PC-3 (cell line): Measurements from ENCODE around the gene YPEL1. TPM values are rescaled to one million over a fixed set of nuclear protein-coding genes. Genes with fewer than 3 reads are reported as not detected.
A peak's percentile ranks its signal among the peaks of the same experiment; 100 is the strongest.

ENCODE experiments used
- ATAC-seq: fragments of 200-7000 bp; cut with Tn5 transposase; 2 replicates; pipeline ENCODE4 v1.9.1; 2020; ENCODE audit warnings: mild to moderate bottlenecking, moderate library complexity
- BruUV-seq: library from RNA; stranded (reverse); fragments of 400-500 nt; replicated peaks from 2 replicates; lab custom pipeline; 2021; lab: Mats Ljungman, UMichigan
- CTCF ChIA-PET: fragments of 300-600 bp; sonication (Branson Sonifier 250); formaldehyde crosslinking; loops from one replicate; lab custom pipeline; 2022; ENCODE audit warnings: antibody characterized with exemption; lab: Charles Lee
- POLR2A ChIA-PET: fragments of 300-600 bp; sonication (Branson Sonifier 250); formaldehyde crosslinking; loops from one replicate; lab custom pipeline; 2022; ENCODE audit warnings: antibody characterized with exemption; ENCODE audit not compliant: unreplicated experiment; lab: Charles Lee
- DNase-seq: peaks from one replicate; pipeline ENCODE4 v3.0.0-alpha.2; 2015
- H2AFZ ChIP-seq: fragments of 300-600 bp; sonication (generic); 2 replicates; pipeline ENCODE4 v1.6.0; 2016; ENCODE audit warnings: antibody characterized with exemption, low read length
- H3F3A ChIP-seq: fragments of 300-600 bp; sonication (generic); one replicate; pipeline ENCODE4 v1.6.0; 2017; ENCODE audit warnings: antibody characterized with exemption, low read length, control low read depth, mild to moderate bottlenecking; ENCODE audit not compliant: unreplicated experiment
- H3K27ac ChIP-seq: fragments of 300-600 bp; sonication (generic); 2 replicates; pipeline ENCODE4 v1.5.1; 2016; ENCODE audit warnings: mild to moderate bottlenecking, low read length
- H3K27me3 ChIP-seq: fragments of 300-600 bp; sonication (generic); 2 replicates; pipeline ENCODE4 v1.6.1; 2016; ENCODE audit warnings: low read length, mixed read lengths
- H3K36me3 ChIP-seq: fragments of 300-600 bp; sonication (generic); 2 replicates; pipeline ENCODE4 v1.6.1; 2016; ENCODE audit warnings: low read depth, mixed run types, low read length, mixed read lengths
- H3K4me1 ChIP-seq: fragments of 300-600 bp; sonication (generic); 2 replicates; pipeline ENCODE4 v1.5.1; 2016; ENCODE audit warnings: low read length; ENCODE audit not compliant: insufficient read depth
- H3K4me2 ChIP-seq: fragments of 300-600 bp; sonication (generic); 2 replicates; pipeline ENCODE4 v1.6.0; 2016; ENCODE audit warnings: low read length
- H3K4me3 ChIP-seq: fragments of 300-600 bp; sonication (generic); 2 replicates; pipeline ENCODE4 v1.5.1; 2016; ENCODE audit warnings: mild to moderate bottlenecking, low read length, mixed read lengths
- H3K79me2 ChIP-seq: fragments of 300-600 bp; sonication (generic); 2 replicates; pipeline ENCODE4 v1.6.1; 2017; ENCODE audit warnings: low read length, mixed read lengths
- H3K9ac ChIP-seq: fragments of 300-600 bp; sonication (generic); 2 replicates; pipeline ENCODE4 v1.6.0; 2016; ENCODE audit warnings: mild to moderate bottlenecking, low read length
- H3K9me2 ChIP-seq: fragments of 300-600 bp; sonication (generic); replicated peaks from 2 replicates; pipeline ENCODE4 v1.6.1; 2016; ENCODE audit warnings: mixed run types, low read length, mixed read lengths
- H3K9me3 ChIP-seq: fragments of 300-600 bp; sonication (generic); 2 replicates; pipeline ENCODE4 v1.6.1; 2016; ENCODE audit warnings: low read length, mixed read lengths
- H4K20me1 ChIP-seq: fragments of 300-600 bp; sonication (generic); 2 replicates; pipeline ENCODE4 v1.6.1; 2016; ENCODE audit warnings: low read length, mixed read lengths
- EZH2 ChIP-seq: fragments of 300-600 bp; sonication (generic); IDR thresholded peaks from one replicate; pipeline ENCODE4 v1.6.1; 2017; ENCODE audit warnings: antibody characterized with exemption, mild to moderate bottlenecking, low read length; ENCODE audit not compliant: unreplicated experiment
- EZH2phosphoT487 ChIP-seq: fragments of 300-600 bp; sonication (generic); IDR thresholded peaks from 2 replicates; pipeline ENCODE4 v1.6.1; 2018; ENCODE audit warnings: mild to moderate bottlenecking, antibody characterized with exemption, low read length, borderline replicate concordance
- intact Hi-C: fragments of 100-400 bp; cut with micrococcal nuclease; formaldehyde crosslinking; loops from 2 replicates; pipeline ENCODE4 v1.9.0; 2023
- total RNA-seq: library from RNA; depleted of rRNA; stranded (reverse); fragments of >200 nt; gene quantifications from 2 replicates; pipeline ENCODE4 v1.2.3, GENCODE V29; 2014
- TF ChIP-seq, protein P1 (sequence below): fragments of 300-600 bp; sonication (generic); conservative IDR thresholded peaks from 2 replicates; pipeline ENCODE4 v1.5.1; 2017; ENCODE audit warnings: antibody characterized with exemption, low read depth, mild to moderate bottlenecking, low read length

YPEL1 gene
- total RNA-seq, 1 experiment from 2014 or later, result 3.2 TPM

DNA sequence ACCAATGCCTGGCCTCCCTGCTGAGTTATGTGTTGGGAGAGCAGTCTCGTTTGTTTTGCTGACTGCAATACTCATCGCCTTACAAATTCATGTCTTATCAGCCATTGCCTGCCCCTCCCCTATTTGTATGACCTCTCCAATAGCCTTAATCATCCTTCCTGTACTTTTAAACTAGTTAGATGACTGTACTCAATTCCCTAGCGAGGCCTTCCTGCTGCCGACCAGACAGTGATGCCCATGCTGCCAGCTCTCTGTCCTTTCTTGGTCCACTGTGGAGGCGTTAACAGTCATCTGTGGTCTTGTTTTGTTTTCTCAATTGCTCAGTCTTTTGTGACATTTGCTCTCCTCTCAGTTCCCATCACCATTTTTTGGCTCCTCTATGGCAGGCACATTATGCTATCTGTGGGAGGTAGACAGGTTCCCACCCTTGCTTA, 20.3 kb upstream of the YPEL1 start:
- intact Hi-C loops, result no loop called here
- Histone ChIP-seq H2AFZ (no peak overlapping the region), H3K27me3 (no peaks in the 10 kb centered on the region), H3K9ac (no peak overlapping the region), H3K9me2 (no peaks in the 10 kb centered on the region), H3K79me2 (no peaks in the 10 kb centered on the region), H3K4me3 (no peak overlapping the region), H3K36me3 (no peaks in the 10 kb centered on the region), H3K27ac (peak overlapping the region; percentile 54), H3K4me1 (peaks cover 14% of the 10 kb centered on the region), H4K20me1 (no peaks in the 10 kb centered on the region), H3K4me2 (peak overlapping the region; percentile 34), H3F3A (no peaks in the 10 kb centered on the region), H3K9me3 (no peaks in the 10 kb centered on the region)
- no peak for TF ChIP-seq EZH2
- TF ChIP-seq, protein P1, sequence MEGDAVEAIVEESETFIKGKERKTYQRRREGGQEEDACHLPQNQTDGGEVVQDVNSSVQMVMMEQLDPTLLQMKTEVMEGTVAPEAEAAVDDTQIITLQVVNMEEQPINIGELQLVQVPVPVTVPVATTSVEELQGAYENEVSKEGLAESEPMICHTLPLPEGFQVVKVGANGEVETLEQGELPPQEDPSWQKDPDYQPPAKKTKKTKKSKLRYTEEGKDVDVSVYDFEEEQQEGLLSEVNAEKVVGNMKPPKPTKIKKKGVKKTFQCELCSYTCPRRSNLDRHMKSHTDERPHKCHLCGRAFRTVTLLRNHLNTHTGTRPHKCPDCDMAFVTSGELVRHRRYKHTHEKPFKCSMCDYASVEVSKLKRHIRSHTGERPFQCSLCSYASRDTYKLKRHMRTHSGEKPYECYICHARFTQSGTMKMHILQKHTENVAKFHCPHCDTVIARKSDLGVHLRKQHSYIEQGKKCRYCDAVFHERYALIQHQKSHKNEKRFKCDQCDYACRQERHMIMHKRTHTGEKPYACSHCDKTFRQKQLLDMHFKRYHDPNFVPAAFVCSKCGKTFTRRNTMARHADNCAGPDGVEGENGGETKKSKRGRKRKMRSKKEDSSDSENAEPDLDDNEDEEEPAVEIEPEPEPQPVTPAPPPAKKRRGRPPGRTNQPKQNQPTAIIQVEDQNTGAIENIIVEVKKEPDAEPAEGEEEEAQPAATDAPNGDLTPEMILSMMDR, result no peak
- no peak for TF ChIP-seq EZH2phosphoT487
- ChIA-PET CTCF (no interaction called here), POLR2A (no interaction called here)
- ATAC-seq (peak; percentile 85), DNase-seq (peak; percentile 57)
- BruUV-seq, result no TSS peak

DNA sequence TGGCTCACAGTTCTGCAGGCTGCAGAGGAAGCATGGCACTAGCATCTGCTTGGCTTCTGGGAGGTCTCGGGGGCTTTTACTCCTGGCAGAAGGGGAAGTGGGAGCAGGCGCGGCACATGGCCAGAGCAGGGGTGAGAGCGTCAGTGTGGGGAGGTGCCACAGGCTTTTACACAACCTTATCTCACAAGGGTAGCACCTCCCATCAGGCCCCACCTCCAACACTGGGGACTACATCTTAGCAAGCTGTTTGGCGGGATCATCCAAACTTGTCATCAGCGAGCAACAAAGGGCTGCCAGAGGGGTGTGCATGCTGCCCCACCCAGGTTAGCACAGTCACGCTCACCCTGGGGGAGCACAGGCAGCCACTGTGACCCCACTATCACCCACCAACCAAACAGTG, 18.9 kb upstream of the YPEL1 start:
- H3K4me1 ChIP-seq, result peaks cover 14% of the 10 kb centered on the region
- DNase-seq (no peak), ATAC-seq (no peak)
- no peak for TF ChIP-seq EZH2
- TF ChIP-seq, protein P1, result no peak
- TF ChIP-seq EZH2phosphoT487, result no peak
- H3K9me3 ChIP-seq, result no peaks in the 10 kb centered on the region
- no peaks in the 10 kb centered on the region for H3K27me3 ChIP-seq
- ChIA-PET POLR2A (no interaction called here), CTCF (no interaction called here)
- intact Hi-C loops, result no loop called here
- H3K4me3 ChIP-seq, result no peak overlapping the region
- H3K27ac ChIP-seq, result no peak overlapping the region
- no peak overlapping the region for H3K4me2 ChIP-seq
- H3K9me2 ChIP-seq, result no peaks in the 10 kb centered on the region
- no peaks in the 10 kb centered on the region for H4K20me1 ChIP-seq
- H3K36me3 ChIP-seq, result no peaks in the 10 kb centered on the region
- no peaks in the 10 kb centered on the region for H3F3A ChIP-seq
- H3K9ac ChIP-seq, result no peak overlapping the region
- H3K79me2 ChIP-seq, result no peaks in the 10 kb centered on the region
- H2AFZ ChIP-seq, result no peak overlapping the region
- BruUV-seq, result no TSS peak

DNA sequence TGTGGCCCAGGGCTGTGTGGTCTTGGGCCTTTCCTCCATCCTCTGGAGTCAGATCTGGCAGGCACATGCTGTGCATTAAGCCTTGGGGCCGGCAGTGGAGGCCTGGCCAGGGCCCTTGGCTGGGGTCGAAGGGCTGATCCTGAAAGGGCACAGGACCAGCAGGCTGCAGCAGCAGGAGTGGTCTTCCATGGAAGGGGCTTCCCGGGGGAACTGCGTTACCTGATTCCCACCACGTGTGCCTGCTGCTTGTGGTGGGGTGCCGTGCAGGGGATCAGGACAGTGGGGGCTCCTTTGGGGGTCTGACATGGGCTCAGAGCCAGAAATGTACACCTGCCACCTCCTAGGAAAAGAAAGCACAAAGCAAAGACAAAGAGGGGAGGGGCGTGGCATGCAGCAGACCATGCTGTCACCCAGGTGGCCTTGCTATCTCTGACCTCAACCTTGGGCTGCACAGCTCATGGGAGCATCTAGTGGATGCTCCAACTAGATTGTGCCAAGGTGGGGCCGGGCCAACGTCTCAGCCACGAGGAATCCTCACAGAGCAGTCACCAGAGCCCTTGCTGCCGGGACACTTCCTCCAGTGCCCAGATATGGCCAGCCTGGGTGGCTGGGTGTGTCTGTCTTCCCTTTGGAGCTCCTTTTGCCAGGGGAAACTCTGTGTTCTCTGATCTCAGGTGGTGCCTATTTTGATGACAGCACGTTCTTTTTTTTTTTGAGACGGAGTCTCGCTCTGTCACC, 17.9 kb upstream of the YPEL1 start:
- intact Hi-C loops, result no loop called here
- Histone ChIP-seq H3K4me1 (peaks cover 14% of the 10 kb centered on the region), H3K4me2 (no peak overlapping the region), H3K36me3 (no peaks in the 10 kb centered on the region), H4K20me1 (no peaks in the 10 kb centered on the region), H3K9ac (no peak overlapping the region), H3K9me2 (no peaks in the 10 kb centered on the region), H3F3A (no peaks in the 10 kb centered on the region), H3K27ac (no peak overlapping the region), H3K27me3 (no peaks in the 10 kb centered on the region), H3K9me3 (no peaks in the 10 kb centered on the region), H3K4me3 (no peak overlapping the region), H2AFZ (no peak overlapping the region), H3K79me2 (no peaks in the 10 kb centered on the region)
- no peak for DNase-seq
- no peak for ATAC-seq
- CTCF ChIA-PET, result no interaction called here
- TF ChIP-seq, protein P1, result no peak
- TF ChIP-seq EZH2phosphoT487 (no peak), EZH2 (no peak)
- BruUV-seq, result no TSS peak
- POLR2A ChIA-PET, result interaction anchor here (0.7 kb wide), 1 partner anchor 9 kb away, joined by 4 read pairs; no protein-coding TSS in a partner anchor
